Measurements from ENCODE around the gene S100A1. TPM values are rescaled to one million over a fixed set of nuclear protein-coding genes. Genes with fewer than 3 reads are reported as not detected.

The S100A1 gene
- total RNA-seq, 2 experiments from 2014 or later: not detected

GRCh38 chr1:153583976-153584375, 44.3 kb upstream of the S100A1 start:
- no peak overlapping the region for H3K4me3 ChIP-seq (ENCODE audit: low read length)
- DNase-seq: no peak
- H3K27me3 Mint-ChIP-seq: peaks cover 4% of the 10 kb centered on the region
- intact Hi-C loops (cut with DNase I, micrococcal nuclease): no loop called here
- no peak for TF ChIP-seq CTCF (IDR thresholded peaks at IDR 0.05)
- no peaks in the 10 kb centered on the region for H3K9me3 ChIP-seq (ENCODE audit: control insufficient read depth in 1 of 2, insufficient read depth in 1 of 2, low read length in 2 of 2)
- no peaks in the 10 kb centered on the region for H3K36me3 ChIP-seq (ENCODE audit: insufficient read depth, low read length)
- CTCF ChIA-PET: no interaction called here
- H3K4me1 Mint-ChIP-seq (ENCODE audit: low read depth): no peaks in the 10 kb centered on the region
- no peaks in the 10 kb centered on the region for H3K4me1 ChIP-seq (ENCODE audit: insufficient read depth, low read length)
- no peaks in the 10 kb centered on the region for H3K9me3 Mint-ChIP-seq
- ATAC-seq (ENCODE audit: poor library complexity): no peak
- POLR2A ChIA-PET: no interaction called here
- no peaks in the 10 kb centered on the region for H3K36me3 Mint-ChIP-seq (ENCODE audit: low read depth)
- H3K27me3 ChIP-seq (ENCODE audit: control insufficient read depth in 1 of 2, insufficient read depth in 2 of 2, low read length in 2 of 2): no peaks in the 10 kb centered on the region
- no peak overlapping the region for H3K27ac ChIP-seq (ENCODE audit: low read depth in 1 of 2, low read length in 2 of 2)
- no peak overlapping the region for H3K4me3 Mint-ChIP-seq
- no peak overlapping the region for H3K27ac Mint-ChIP-seq

- Mint-ChIP-seq H3K9me3 (no peaks in the 10 kb centered on the region), H3K36me3 (ENCODE audit: low read depth) (no peaks in the 10 kb centered on the region), H3K27me3 (no peaks in the 10 kb centered on the region), H3K4me1 (ENCODE audit: low read depth) (no peaks in the 10 kb centered on the region), H3K4me3 (no peak overlapping the region), H3K27ac (no peak overlapping the region)
- no peak for TF ChIP-seq CTCF (IDR thresholded peaks at IDR 0.05)
- H3K4me3 ChIP-seq (ENCODE audit: low read length): no peak overlapping the region
- no peaks in the 10 kb centered on the region for H3K4me1 ChIP-seq (ENCODE audit: insufficient read depth, low read length)
- H3K9me3 ChIP-seq (ENCODE audit: control insufficient read depth in 1 of 2, insufficient read depth in 1 of 2, low read length in 2 of 2): no peaks in the 10 kb centered on the region
- H3K27me3 ChIP-seq (ENCODE audit: control insufficient read depth in 1 of 2, insufficient read depth in 2 of 2, low read length in 2 of 2): no peaks in the 10 kb centered on the region
- intact Hi-C loops (cut with DNase I, micrococcal nuclease): no loop called here
- H3K27ac ChIP-seq (ENCODE audit: low read depth in 1 of 2, low read length in 2 of 2): no peak overlapping the region
- no peak for DNase-seq
- no peak for ATAC-seq (ENCODE audit: poor library complexity)
- ChIA-PET POLR2A (no interaction called here), CTCF (no interaction called here)
- no peaks in the 10 kb centered on the region for H3K36me3 ChIP-seq (ENCODE audit: insufficient read depth, low read length)
These were observed 43.2 kb upstream of the S100A1 start for GRCh38 chr1:153585006-153585405.

GRCh38 chr1:153586347-153586746, 41.9 kb upstream of the S100A1 start:
- no peaks in the 10 kb centered on the region for H3K27me3 Mint-ChIP-seq
- ATAC-seq (ENCODE audit: poor library complexity): no peak
- no peaks in the 10 kb centered on the region for H3K36me3 Mint-ChIP-seq (ENCODE audit: low read depth)
- DNase-seq: no peak
- no peaks in the 10 kb centered on the region for H3K4me1 Mint-ChIP-seq (ENCODE audit: low read depth)
- H3K36me3 ChIP-seq (ENCODE audit: insufficient read depth, low read length): no peaks in the 10 kb centered on the region
- CTCF ChIA-PET: no interaction called here
- H3K9me3 Mint-ChIP-seq: no peaks in the 10 kb centered on the region
- no peak overlapping the region for H3K4me3 ChIP-seq (ENCODE audit: low read length)
- intact Hi-C loops (cut with DNase I, micrococcal nuclease): no loop called here
- H3K4me3 Mint-ChIP-seq: no peak overlapping the region
- no peaks in the 10 kb centered on the region for H3K9me3 ChIP-seq (ENCODE audit: control insufficient read depth in 1 of 2, insufficient read depth in 1 of 2, low read length in 2 of 2)
- no peak overlapping the region for H3K27ac ChIP-seq (ENCODE audit: low read depth in 1 of 2, low read length in 2 of 2)
- TF ChIP-seq CTCF (IDR thresholded peaks at IDR 0.05): no peak
- no peaks in the 10 kb centered on the region for H3K4me1 ChIP-seq (ENCODE audit: insufficient read depth, low read length)
- POLR2A ChIA-PET: no interaction called here
- no peak overlapping the region for H3K27ac Mint-ChIP-seq
- no peaks in the 10 kb centered on the region for H3K27me3 ChIP-seq (ENCODE audit: control insufficient read depth in 1 of 2, insufficient read depth in 2 of 2, low read length in 2 of 2)

Data from CD4-positive, alpha-beta T cell (primary cell).